Adipocyte (in vitro differentiated cells): ENCODE results near the gene MRAP2.
"Not testable (repeated sequence)": the region's sequence is repeated elsewhere in the genome, so short reads cannot be mapped to it uniquely, and the experiment has no call there.

Source experiments
- DNase-seq: peaks from one replicate; pipeline ENCODE4 v3.0.0-alpha.2; 2015; ENCODE audit warnings: low read depth
- H3K27me3 ChIP-seq: replicated peaks from 2 replicates; pipeline ENCODE4 v1.7.0; 2013; ENCODE audit warnings: mild to moderate bottlenecking, low read length, moderate library complexity; ENCODE audit not compliant: control insufficient read depth, insufficient read depth
- H3K36me3 ChIP-seq: 2 replicates; pipeline ENCODE4 v1.7.0; 2013; ENCODE audit warnings: low read length, mild to moderate bottlenecking, moderate library complexity; ENCODE audit not compliant: control insufficient read depth, insufficient read depth, severe bottlenecking
- H3K4me1 ChIP-seq: 2 replicates; pipeline ENCODE4 v1.7.0; 2013; ENCODE audit warnings: mild to moderate bottlenecking, low read length, moderate library complexity; ENCODE audit not compliant: control insufficient read depth, insufficient read depth
- H3K4me3 ChIP-seq: 2 replicates; pipeline ENCODE4 v1.7.0; 2013; ENCODE audit warnings: mild to moderate bottlenecking, low read length, moderate library complexity
- H3K9ac ChIP-seq: 2 replicates; pipeline ENCODE4 v1.7.0; 2013; ENCODE audit warnings: mild to moderate bottlenecking, low read length, moderate library complexity
- H3K9me3 ChIP-seq: 2 replicates; pipeline ENCODE4 v1.7.0; 2013; ENCODE audit warnings: mild to moderate bottlenecking, low read length, moderate library complexity; ENCODE audit not compliant: control insufficient read depth

The MRAP2 gene

DNA sequence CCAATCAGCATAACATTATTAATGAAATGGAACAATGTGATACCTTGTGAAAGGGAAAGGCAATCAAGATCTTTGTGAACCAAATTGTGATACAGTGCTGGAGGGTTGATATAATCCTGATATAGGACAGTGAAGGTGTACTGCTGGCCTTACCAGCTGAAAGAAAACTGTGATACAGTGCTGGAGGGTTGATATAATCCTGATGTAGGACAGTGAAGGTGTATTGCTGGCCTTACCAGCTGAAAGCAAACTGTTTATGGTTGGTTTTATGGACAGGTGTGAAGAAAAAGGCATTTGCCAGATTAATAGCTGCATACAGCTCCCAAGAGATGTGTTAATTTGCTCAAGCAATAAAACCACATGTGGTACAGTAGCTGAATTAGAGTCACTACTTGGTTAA is 73.9 kb downstream of the MRAP2 start:
- H3K4me3 ChIP-seq = no peak overlapping the region
- H3K36me3 ChIP-seq = no peaks in the 10 kb centered on the region
- no peak for DNase-seq
- no peak overlapping the region for H3K9ac ChIP-seq
- no peaks in the 10 kb centered on the region for H3K4me1 ChIP-seq
- no peaks in the 10 kb centered on the region for H3K9me3 ChIP-seq
- H3K27me3 ChIP-seq = no peaks in the 10 kb centered on the region

DNA sequence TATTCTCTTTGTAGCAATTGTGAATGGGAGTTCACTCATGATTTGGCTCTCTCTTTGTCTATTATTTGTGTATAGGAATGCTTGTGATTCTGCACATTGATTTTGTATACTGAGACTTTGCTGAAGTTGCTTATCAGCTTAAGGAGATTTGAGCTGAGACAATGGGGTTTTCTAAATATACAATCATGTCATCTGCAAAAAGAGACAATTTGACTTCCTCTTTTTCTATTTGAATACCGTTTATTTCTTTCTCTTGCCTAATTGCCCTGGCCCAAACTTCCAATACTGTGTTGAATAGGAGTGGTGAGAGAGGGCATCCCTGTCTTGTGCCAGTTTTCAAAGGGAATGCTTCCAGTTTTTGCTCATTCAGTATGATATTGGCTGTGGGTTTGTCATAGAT is 77.8 kb downstream of the MRAP2 start:
- H3K9ac ChIP-seq, H3K36me3 ChIP-seq, DNase-seq, H3K4me3 ChIP-seq, H3K4me1 ChIP-seq, H3K27me3 ChIP-seq, H3K9me3 ChIP-seq: not testable (repeated sequence)

DNA sequence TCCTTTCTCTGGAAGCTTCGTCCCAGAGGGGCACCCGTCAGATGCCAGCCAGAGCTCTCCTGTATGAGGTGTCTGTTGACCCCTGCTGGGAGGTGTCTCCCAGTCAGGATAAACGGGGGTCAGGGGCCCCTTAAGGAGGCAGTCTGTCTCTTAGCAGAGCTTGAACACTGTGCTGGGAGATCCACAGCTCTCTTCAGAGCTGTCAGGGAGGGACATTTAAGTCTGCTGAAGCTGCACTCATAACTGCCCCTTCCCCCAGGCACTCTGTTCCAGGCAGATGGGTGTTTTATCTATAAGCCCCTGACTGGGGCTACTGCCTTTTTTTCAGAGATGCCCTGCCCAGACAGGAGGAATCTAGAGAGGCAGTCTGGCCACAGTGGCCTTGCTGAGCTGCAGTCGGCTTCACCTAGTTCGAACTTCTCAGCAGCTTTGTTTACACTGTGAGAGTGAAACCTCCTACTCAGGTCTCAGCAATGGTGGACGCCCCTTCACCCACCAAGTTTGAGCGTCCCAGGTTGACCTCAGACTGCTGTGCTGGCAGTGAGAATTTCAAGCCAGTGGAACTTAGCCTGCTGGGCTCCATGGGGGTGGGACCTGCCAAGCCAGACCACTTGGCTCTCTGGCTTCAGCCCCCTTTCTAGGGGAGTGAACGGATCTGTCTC is 81.5 kb downstream of the MRAP2 start:
- not testable (repeated sequence) for H3K27me3 ChIP-seq, DNase-seq, H3K36me3 ChIP-seq, H3K9me3 ChIP-seq, H3K4me3 ChIP-seq, H3K4me1 ChIP-seq, H3K9ac ChIP-seq

DNA sequence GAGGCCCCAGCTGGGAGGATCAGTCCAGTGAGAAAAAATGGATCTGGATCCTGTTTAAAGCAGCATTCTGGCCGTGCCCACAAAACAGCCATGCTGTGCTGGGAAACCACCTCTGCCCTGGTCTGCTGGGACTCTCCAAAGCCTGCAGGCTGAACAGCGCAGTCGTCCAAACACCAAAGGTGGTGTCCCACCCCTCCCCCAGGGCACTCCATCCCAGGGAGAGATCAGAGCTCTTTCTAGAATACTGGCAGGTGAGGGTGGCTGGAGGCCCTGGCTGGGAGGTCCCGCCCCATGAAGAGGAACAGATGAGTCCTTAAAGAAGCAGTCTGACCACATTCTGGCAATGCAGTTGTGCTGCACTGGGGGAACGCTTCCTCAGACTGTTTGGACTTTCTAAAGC is 84.6 kb downstream of the MRAP2 start:
- no peak for DNase-seq
- Histone ChIP-seq H3K27me3 (no peaks in the 10 kb centered on the region), H3K9ac (no peak overlapping the region), H3K4me3 (no peak overlapping the region), H3K36me3 (no peaks in the 10 kb centered on the region), H3K4me1 (no peaks in the 10 kb centered on the region), H3K9me3 (no peaks in the 10 kb centered on the region)

DNA sequence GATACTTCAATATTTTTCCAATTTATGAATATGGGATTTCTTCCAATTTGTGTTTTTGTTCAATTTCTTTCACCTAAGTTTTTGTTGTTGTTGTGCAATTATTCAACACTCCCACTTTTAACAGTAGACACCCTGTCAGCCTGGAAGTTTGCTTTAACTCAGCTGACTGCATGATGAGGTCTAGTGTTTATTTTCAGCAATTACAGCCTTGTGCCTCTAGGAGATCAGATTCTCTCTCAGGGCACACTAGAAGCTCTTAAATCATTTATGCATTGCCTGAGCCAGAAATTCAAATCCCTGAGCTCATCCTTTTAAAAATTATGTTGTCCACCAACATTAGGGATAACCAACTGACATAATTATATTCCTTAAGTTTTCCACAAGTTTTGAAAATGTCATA is 85.7 kb downstream of the MRAP2 start:
- H3K36me3 ChIP-seq = peaks cover 2% of the 10 kb centered on the region
- no peak overlapping the region for H3K9ac ChIP-seq
- H3K27me3 ChIP-seq = no peaks in the 10 kb centered on the region
- no peaks in the 10 kb centered on the region for H3K4me1 ChIP-seq
- DNase-seq = no peak
- no peak overlapping the region for H3K4me3 ChIP-seq
- no peaks in the 10 kb centered on the region for H3K9me3 ChIP-seq

DNA sequence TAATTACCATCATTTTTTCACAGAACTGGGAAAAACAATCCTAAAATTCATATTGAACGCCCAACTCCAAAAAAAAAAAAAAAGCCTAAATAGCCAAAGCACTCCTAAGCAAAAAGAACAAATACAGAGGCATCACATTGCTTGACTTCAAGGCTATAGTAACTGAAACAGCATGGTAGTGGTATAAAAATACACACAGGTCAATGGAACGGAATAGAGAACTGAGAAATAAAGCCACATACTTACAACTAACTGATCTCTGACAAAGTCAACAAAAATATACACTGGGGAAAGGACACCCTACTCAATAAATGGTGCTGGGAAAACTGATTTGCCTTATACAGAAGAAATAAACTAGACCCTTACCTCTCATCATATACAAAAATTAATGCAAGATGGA is 89.6 kb downstream of the MRAP2 start:
- H3K4me3 ChIP-seq = no peak overlapping the region
- no peak for DNase-seq
- no peak overlapping the region for H3K9ac ChIP-seq
- H3K27me3 ChIP-seq = no peaks in the 10 kb centered on the region
- H3K4me1 ChIP-seq = no peaks in the 10 kb centered on the region
- peaks cover 17% of the 10 kb centered on the region for H3K36me3 ChIP-seq
- no peaks in the 10 kb centered on the region for H3K9me3 ChIP-seq

DNA sequence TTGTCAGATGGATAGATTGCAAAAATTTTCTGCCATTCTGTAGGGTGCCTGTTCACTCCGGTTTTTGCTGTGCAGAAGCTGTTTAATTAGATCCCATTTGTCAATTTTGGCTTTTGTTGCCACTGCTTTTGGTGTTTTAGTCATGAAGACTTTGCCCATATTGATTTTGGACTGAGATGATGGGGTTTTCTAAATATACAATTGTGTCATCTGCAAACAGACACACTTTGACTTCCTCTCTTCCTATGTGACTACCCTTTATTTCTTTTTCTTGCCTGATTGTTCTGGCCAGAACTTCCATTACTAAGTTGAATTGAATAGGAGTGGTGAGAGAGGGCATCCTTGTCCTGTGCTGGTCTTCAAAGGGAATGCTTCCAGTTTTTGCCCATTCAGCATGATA is 96.0 kb downstream of the MRAP2 start:
- H3K4me3 ChIP-seq, H3K27me3 ChIP-seq, H3K9ac ChIP-seq, H3K9me3 ChIP-seq, H3K4me1 ChIP-seq, DNase-seq: not testable (repeated sequence)
- H3K36me3 ChIP-seq = peaks cover 11% of the 10 kb centered on the region

DNA sequence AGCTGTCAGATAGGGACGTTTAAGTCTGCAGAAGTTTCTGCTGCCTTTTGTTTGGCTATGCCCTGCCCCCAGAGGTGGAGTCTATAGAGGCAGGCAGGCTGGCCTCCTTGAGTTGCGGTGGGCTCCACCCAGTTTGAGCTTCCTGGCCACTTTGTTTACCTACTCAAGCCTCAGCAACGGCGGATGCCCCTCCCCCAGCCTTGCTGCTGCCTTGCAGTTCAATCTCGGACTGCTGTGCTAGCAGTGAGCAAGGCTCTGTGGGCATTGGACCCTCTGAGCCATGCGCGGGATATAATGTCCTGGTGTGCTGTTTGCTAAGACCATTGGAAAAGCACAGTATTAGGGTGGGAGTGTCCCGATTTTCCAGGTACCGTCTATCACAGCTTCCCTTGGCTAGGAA is 99.8 kb downstream of the MRAP2 start:
- DNase-seq, H3K4me3 ChIP-seq, H3K9ac ChIP-seq, H3K9me3 ChIP-seq, H3K27me3 ChIP-seq, H3K36me3 ChIP-seq, H3K4me1 ChIP-seq: not testable (repeated sequence)

DNA sequence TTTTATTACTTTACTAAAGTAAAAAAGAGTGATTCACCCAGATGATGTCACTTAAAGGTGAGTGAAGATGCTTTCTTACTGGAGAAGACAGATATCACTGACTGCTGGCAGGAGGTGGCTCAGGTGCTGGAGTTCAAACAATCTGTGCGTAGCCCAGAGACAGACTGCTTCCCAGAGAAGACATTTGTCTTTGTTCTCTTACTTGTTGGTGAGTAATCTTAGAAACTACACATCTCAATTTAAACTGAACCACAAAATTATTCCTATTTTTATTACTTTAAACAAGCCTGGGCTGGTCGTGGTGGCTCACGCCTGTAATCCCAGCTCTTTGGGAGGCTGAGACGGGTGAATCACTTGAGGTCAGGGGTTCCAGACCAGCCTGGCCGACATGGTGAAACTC is 101.7 kb downstream of the MRAP2 start:
- Histone ChIP-seq H3K36me3 (no peaks in the 10 kb centered on the region), H3K4me1 (no peaks in the 10 kb centered on the region), H3K27me3 (no peaks in the 10 kb centered on the region), H3K4me3 (no peak overlapping the region), H3K9me3 (no peaks in the 10 kb centered on the region), H3K9ac (no peak overlapping the region)
- DNase-seq = no peak

DNA sequence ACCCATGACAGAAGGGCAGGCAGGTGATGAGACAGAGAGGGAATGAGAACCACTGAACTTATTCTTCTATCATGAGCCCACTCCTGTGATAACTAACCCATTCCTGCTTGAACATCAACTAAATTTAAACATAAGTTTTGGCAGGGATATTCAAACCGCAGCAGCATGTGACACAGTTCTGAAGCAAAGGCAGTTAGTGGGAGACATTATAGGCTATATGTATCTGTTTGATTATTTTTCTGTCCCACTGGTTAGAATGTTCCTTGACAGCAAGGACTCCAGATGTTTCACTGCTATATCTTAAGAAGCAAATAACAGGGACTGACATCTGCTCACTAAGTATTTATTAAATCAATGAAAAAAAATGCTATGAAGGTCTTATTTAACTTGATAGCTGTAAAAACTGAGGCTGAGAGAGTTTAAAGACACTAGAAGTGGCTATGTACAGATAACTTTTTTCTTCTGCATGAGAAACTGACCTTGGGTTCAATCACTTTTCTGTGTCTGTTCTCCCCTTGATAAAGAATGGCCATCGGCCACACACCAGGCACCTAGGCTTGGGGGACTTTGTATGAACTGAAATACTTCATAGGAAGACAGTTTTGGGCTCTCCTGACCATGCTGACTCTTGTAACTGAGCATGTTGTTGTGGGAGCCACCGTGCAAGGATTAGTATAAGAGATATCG is 102.9 kb downstream of the MRAP2 start:
- Histone ChIP-seq H3K9me3 (no peaks in the 10 kb centered on the region), H3K36me3 (no peaks in the 10 kb centered on the region), H3K4me3 (no peak overlapping the region), H3K4me1 (no peaks in the 10 kb centered on the region), H3K27me3 (no peaks in the 10 kb centered on the region), H3K9ac (no peak overlapping the region)
- DNase-seq = no peak

DNA sequence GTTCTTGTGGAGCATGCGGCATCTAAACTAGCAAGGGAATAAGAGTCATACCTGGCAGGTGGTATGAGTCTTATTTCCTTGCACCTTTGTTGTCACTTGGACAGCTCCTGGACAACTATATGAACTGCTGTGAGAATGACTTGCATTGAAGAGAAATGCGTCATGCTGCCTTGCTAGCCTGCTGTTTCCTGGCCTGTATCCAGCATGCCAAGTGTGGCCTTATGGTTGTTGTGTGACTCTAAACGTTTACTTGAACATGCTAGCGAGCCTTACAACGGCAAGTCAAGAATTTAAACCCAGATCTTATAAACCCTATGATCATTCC is 103.4 kb downstream of the MRAP2 start:
- DNase-seq = no peak
- no peaks in the 10 kb centered on the region for H3K36me3 ChIP-seq
- H3K27me3 ChIP-seq = no peaks in the 10 kb centered on the region
- no peak overlapping the region for H3K9ac ChIP-seq
- no peak overlapping the region for H3K4me3 ChIP-seq
- no peaks in the 10 kb centered on the region for H3K4me1 ChIP-seq
- H3K9me3 ChIP-seq = no peaks in the 10 kb centered on the region

DNA sequence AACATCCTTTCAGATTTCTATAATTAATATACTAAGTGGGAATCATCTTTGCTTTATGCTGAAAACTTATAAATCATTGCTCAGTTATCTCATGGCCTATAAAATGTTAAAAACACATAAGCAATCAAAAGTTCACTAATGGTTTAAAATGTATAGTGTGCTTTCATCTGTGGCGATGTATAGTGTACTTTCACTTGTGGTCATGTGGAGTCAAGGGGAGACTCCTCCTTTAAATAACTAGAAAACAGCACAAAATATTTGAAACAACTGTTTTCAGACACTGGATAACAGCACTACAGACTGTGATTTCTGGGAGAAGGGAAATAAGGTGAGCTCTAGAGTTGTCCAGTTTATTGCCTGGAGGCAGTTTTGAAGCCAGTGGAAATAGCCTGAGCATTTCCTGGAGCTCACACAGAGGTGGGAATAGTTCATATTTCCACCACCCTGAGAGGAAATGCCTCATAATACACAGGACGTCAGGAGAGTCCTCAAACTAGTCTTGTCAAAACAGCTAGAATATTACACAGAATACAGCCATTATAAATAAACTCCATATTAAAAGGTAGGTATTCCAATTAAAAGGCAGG is 104.5 kb downstream of the MRAP2 start:
- Histone ChIP-seq H3K36me3 (no peaks in the 10 kb centered on the region), H3K9me3 (no peaks in the 10 kb centered on the region), H3K27me3 (no peaks in the 10 kb centered on the region), H3K9ac (no peak overlapping the region), H3K4me1 (no peaks in the 10 kb centered on the region), H3K4me3 (no peak overlapping the region)
- DNase-seq = peak; percentile 7
